Germinal center (tissue), 1 donor: Measurements from ENCODE around the gene REXO1.
"Not testable (repeated sequence)": the region's sequence is repeated elsewhere in the genome, so short reads cannot be mapped to it uniquely, and the experiment has no call there.

ENCODE experiments used
- DNase-seq: peaks from one replicate; pipeline ENCODE4 v3.0.0; 2012; ENCODE audit warnings: mixed read lengths, low spot score

The REXO1 gene

GRCh38 chr19:1848399-1849131 is at the start of gene REXO1:
TSS of gene REXO1 (minus strand) at chr19:1848483. CDS start at chr19:1848358, 125 bp downstream.
- peak; percentile 89 for DNase-seq

DNA sequence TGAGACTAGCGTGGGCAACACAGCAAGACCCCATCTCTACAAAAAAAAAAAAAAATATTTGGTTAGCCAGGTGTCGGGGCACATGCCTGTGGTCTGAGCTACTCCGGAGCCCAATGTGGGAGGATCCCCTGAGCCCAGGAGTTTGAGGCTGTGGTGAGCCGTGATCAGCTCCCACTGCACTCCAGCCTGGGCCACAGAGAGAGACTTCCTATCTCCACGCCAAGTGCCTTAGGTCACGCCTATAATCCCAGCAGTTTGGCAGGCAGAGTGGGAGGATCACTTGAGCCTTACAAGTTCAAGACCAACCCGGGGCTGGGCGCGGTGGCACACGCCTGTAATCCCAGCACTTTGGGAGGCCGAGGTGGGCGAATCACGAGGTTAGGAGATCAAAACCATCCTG is 48.2 kb upstream of the REXO1 start:
- no peak for DNase-seq

GRCh38 chr19:1893791-1894190 is 45.5 kb upstream of the REXO1 start:
- no peak for DNase-seq

- DNase-seq, result no peak
Measured at GRCh38 chr19:1889907-1890306, 41.6 kb upstream of the REXO1 start.

GRCh38 chr19:1888385-1888784 is 40.1 kb upstream of the REXO1 start:
- no peak for DNase-seq

DNA sequence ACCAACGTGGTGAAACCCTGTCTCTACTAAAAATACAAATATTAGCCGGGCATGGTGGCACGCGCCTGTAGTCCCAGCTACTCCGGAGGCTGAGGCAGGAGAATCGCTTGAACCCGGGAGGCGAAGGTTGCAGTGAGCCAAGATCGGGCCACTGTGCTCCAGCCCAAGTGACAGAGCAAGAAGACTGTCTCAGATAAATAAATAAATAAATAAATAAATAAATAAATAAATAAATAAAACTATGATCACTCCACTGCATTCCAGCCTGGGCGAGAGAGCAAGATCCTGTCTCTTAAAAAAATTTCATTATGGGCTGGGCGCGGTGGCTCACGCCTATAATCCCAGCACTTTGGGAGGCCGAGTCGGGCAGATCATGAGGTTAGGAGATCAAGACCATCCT is 38.1 kb upstream of the REXO1 start:
- not testable (repeated sequence) for DNase-seq

- peak; percentile 94 for DNase-seq
Measured at GRCh38 chr19:1885398-1886119, 37.3 kb upstream of the REXO1 start, which contains the start of gene ABHD17A. TSS of gene ABHD17A (minus strand) at chr19:1885496. CDS start at chr19:1881566, 3,930 bp downstream.

- DNase-seq, result no peak
Measured at GRCh38 chr19:1884719-1885334, 36.5 kb upstream of the REXO1 start.

- no peak for DNase-seq
Measured at GRCh38 chr19:1884291-1884718, 36.0 kb upstream of the REXO1 start.

DNA sequence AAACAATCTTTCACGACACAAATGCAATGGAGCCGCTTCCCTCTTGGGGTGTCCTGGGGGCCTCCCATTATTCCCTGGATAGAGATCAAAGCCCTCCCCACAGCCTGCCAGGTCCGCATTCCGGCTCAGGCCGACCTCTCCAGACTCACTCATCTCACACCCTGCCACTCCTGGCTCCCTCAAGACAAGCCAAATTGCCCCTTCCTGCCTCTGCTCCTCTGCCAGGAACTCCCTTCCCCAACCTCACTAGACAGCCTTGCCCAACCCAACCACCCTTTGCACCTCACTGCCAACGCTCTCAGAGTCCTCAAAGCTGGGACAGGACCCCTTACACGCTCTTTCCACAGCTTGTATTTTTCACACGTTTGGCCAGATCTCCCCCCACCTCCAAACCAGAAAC is 35.5 kb upstream of the REXO1 start:
- DNase-seq, result no peak

DNA sequence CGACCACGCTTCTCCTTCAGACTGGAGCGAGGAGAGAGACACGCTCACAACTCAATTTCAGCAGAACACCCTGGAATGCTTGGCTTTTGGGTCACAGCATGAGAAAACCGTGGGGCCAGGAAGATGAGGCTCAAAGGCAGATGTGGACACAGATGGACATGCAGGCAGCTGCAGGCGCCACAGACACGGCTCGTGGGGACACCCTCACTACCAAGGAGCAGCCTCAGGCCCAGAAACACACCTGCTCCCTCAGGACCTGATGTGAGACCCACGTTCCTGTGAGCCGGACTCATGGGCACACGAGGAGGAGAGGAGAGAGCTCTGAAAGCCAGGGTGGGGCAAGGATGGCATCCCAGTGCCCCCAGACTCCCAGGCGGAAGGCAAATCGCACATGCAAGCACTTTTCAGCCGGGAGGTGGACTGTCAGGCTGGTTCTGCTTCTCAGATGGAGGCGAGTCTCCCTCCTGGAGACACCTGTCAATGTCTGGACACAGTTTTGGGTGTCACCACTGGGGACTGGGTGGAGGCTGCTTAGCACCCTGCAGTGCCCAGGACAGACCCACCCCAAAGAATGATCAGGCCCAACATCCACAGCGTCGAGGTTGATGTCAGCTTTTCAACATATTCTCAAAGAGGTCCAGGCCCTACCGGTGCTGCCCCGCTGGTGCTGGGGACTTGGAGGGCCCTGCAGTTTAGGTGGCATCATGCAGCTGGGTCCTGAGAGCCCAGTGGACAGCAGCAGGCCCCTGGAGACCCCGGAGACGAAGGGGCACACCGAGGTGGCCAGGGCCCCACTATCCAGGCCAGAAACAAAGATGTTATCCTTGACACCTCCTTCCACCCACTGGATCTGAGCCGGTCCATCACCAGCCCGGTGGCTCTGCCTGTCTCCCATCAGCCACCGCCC is 34.8 kb upstream of the REXO1 start:
- no peak for DNase-seq

DNA sequence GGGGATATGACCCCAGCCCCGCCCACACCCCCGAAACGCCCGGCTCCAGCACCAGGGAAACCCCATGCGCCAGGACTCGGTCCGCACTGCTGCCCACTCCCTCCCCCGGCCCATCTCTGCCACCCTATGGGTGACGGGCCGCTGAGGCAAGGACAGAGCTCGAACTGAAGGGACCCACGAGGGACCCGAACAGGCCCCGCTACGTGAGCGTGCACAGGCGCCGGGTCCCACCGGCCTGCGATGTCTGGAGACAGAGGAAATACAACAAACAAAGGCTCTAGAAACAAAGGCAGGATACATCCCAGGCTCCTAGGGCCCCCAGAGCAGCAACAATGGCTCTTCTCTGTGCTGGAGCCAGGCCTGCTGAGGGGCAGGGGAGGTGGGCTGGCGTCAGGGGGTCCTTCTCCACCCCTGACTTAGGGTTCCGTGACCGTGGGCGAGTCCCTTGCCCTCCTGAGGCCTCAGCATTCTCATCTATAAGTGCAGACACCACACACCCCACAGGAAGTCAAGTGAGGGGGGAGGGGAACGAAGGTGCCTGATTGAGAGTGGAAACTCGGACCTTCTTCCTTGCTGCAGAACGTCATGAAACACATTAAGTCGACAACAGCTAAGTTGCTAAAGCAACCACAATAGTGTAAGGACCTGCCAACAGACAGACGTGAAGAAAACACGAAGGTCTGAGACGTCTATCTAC is 34.0 kb upstream of the REXO1 start:
- no peak for DNase-seq

GRCh38 chr19:1881393-1882088 is 33.3 kb upstream of the REXO1 start:
- not testable (repeated sequence) for DNase-seq

DNA sequence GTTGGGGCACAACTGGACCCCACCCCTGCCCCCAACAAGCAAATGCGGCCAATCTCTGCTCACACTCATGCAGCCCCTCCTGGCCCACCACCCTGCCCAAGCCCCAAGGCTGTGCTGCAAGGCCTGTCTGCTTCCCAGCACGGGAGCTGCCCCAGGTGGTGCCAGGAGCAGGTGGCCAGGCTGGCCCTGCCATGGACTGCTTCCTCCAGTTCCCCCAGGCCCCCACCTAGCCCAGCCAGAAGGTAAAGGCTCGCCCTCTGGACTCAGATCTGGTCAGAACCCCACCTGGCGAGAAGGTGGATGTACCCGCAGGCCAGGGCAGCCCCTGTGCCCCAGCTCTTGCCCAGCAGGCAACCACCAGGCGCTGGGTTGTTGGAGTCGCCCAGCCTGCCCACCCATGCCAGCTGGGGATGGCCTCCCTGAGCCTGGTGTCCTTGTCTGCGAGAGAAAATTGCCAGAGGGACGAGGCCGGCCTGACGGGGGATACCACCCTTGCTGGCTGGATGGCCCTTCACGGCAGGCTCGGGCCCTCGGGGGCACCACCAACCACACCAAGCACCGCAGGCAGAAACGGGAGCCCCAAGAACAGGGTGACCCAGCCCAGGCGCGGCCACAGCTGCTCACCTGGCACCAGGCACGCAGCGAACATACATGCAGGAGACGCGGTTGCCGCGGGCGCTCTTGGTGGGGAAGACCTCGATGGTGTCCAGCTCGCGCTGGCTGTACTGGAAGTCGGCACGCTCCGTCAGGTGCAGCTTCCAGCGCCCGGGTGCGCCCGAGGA is 32.5 kb upstream of the REXO1 start:
- no peak for DNase-seq

- not testable (repeated sequence) for DNase-seq
Measured at GRCh38 chr19:1879982-1880381, 31.7 kb upstream of the REXO1 start.

DNA sequence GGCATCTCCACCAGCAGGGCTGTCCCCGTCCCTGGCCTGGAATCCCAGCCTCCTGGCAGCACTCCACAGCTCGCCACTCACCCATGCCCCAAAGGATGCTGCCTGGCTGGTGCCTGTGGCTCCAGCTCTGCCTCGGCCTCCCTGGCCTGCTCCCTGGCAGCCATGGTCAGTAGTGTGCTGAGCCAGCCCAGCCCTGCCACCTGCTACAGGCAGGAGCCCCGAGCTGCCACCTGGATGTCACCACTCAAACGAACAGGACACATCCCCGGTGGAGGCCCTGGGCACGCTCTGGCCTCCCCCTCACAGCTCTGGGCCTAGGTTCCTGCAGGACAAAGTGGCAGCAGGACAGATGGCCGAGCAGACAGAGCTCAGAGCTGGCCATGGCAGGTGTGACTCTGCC is 30.3 kb upstream of the REXO1 start:
- DNase-seq, result not testable (repeated sequence)

DNA sequence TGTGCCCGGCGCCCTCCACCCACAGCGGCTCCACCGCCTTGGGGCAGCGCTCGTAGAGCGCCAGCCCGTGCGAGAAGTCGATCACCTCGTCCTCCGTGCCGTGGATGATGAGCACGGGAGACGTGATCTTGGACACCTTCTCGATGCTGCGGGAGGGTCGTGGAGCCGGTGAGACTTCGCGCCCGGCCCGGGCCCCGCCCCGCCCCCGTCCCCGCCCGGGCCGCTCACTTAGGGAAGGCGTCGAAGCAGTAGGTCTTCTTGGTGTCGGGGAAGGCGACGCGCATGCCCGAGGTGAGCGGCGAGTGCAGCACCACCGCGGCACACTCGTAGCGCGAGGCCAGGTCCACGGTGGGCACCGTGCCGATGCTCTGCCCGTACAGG is 29.0 kb upstream of the REXO1 start:
- DNase-seq, result not testable (repeated sequence)

GRCh38 chr19:1876496-1877279 is 28.4 kb upstream of the REXO1 start:
- not testable (repeated sequence) for DNase-seq
